NT2/D1 (cell line): Measurements from ENCODE around the gene CDK16.
"Not testable (repeated sequence)": the region's sequence is repeated elsewhere in the genome, so short reads cannot be mapped to it uniquely, and the experiment has no call there.

ENCODE experiments used
- DNase-seq: peaks from one replicate; pipeline ENCODE4 v3.0.0-alpha.2; 2011; ENCODE audit warnings: low read depth, low spot score
- H3K27me3 ChIP-seq: 2 replicates; pipeline ENCODE4 v1.6.0; 2011; ENCODE audit warnings: mild to moderate bottlenecking; ENCODE audit not compliant: insufficient read length, insufficient read depth
- H3K36me3 ChIP-seq: 2 replicates; pipeline ENCODE4 v1.6.1; 2011; ENCODE audit warnings: mild to moderate bottlenecking, low read length, mixed read lengths; ENCODE audit not compliant: insufficient read depth, insufficient read length
- H3K4me1 ChIP-seq: 2 replicates; pipeline ENCODE4 v1.5.1; 2011; ENCODE audit not compliant: insufficient read depth, insufficient read length
- H3K4me3 ChIP-seq: 2 replicates; pipeline ENCODE4 v1.5.1; 2011; ENCODE audit warnings: low read depth; ENCODE audit not compliant: insufficient read length
- H3K9ac ChIP-seq: 2 replicates; pipeline ENCODE4 v1.6.0; 2011; ENCODE audit warnings: low read depth; ENCODE audit not compliant: insufficient read length
- H3K9me3 ChIP-seq: 2 replicates; pipeline ENCODE4 v1.5.1; 2011; ENCODE audit warnings: mild to moderate bottlenecking, low read length; ENCODE audit not compliant: insufficient read depth
- SUZ12 ChIP-seq: IDR thresholded peaks from 2 replicates; pipeline ENCODE4 v1.6.1; 2011; ENCODE audit not compliant: insufficient read length, insufficient read depth; ENCODE audit errors: extremely low read depth
- YY1 ChIP-seq: IDR thresholded peaks from 2 replicates; pipeline ENCODE4 v1.6.1; 2011; ENCODE audit not compliant: insufficient read length, insufficient read depth
- ZNF274 ChIP-seq: IDR thresholded peaks from 2 replicates; pipeline ENCODE4 v1.6.1; 2011; ENCODE audit warnings: mild to moderate bottlenecking, low read depth, low read length

Gene CDK16

DNA sequence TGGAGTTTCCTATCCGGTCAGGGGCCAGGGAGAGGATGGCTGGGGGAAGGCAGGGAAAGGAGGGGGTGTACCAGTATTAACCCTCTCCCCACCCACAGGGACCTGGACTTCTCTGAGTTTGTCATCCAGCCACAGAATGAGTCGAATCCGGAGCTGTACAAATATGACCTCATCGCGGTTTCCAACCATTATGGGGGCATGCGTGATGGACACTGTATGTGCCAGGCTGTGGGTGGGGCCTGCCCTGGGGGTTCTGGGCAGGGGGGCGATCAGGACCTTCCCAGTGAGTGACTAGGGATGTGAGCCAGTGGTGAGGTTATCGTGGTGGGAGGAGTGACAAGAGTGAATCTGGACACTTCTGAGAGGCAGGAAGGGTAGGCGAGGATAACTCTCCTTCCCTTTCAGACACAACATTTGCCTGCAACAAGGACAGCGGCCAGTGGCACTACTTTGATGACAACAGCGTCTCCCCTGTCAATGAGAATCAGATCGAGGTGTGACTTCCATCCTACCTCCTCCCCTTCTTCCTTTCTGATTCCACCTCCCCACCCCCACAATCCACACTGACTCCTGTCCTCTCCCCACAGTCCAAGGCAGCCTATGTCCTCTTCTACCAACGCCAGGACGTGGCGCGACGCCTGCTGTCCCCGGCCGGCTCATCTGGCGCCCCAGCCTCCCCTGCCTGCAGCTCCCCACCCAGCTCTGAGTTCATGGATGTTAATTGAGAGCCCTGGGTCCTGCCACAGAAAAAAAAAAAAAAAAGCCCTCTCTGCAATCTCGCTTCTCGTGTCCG, 28.9 kb downstream of the CDK16 start:
- Histone ChIP-seq H3K9ac (no peak overlapping the region), H3K36me3 (peaks cover 62% of the 10 kb centered on the region), H3K4me1 (no peaks in the 10 kb centered on the region), H3K4me3 (no peak overlapping the region), H3K27me3 (no peaks in the 10 kb centered on the region), H3K9me3 (no peaks in the 10 kb centered on the region)
- no peak for DNase-seq
- TF ChIP-seq SUZ12 (no peak), ZNF274 (no peak), YY1 (no peak)

DNA sequence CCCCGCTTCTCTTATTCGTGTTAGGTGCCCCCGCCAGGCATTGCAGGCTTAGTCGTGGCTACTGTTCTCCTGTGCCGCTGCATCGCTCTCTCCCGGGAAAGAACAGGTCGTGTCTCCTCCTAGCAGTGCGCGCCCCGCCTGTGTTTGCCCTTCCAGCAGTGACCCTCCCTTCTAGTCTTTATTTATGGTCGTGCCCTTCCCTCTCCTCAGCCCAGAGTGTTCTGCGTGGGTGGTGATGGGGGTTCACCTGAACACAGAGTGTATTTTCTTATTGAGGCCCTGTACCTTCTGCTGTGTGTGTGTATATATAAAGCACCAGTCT, 29.5 kb downstream of the CDK16 start:
- no peaks in the 10 kb centered on the region for H3K9me3 ChIP-seq
- no peak overlapping the region for H3K4me3 ChIP-seq
- TF ChIP-seq ZNF274, result no peak
- TF ChIP-seq YY1, result no peak
- no peak for TF ChIP-seq SUZ12
- H3K9ac ChIP-seq, result no peak overlapping the region
- H3K4me1 ChIP-seq, result no peaks in the 10 kb centered on the region
- no peaks in the 10 kb centered on the region for H3K27me3 ChIP-seq
- DNase-seq, result no peak
- peaks cover 58% of the 10 kb centered on the region for H3K36me3 ChIP-seq

DNA sequence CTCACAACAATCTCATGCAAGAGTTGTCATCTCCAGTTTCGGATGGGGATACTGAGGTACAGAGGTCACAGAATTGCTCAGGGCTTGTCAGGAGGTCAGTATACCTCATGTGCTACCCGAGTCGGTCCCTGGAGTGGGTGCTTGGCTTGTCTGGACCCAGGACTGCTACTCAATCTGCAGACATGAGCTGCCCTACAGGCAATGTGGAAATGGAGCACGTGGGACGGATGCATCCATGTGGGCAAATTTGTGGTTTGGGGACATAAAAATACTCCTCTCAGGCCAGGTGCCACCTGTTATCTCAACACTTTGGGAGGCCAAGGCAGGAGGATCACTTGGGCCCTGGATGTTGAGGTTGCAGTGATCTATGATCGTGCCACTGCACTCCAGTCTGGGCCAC, 30.1 kb downstream of the CDK16 start:
- H3K27me3 ChIP-seq, result no peaks in the 10 kb centered on the region
- TF ChIP-seq ZNF274, result no peak
- no peak overlapping the region for H3K4me3 ChIP-seq
- H3K36me3 ChIP-seq, result peaks cover 54% of the 10 kb centered on the region
- no peak overlapping the region for H3K9ac ChIP-seq
- no peaks in the 10 kb centered on the region for H3K4me1 ChIP-seq
- H3K9me3 ChIP-seq, result no peaks in the 10 kb centered on the region
- no peak for DNase-seq

DNA sequence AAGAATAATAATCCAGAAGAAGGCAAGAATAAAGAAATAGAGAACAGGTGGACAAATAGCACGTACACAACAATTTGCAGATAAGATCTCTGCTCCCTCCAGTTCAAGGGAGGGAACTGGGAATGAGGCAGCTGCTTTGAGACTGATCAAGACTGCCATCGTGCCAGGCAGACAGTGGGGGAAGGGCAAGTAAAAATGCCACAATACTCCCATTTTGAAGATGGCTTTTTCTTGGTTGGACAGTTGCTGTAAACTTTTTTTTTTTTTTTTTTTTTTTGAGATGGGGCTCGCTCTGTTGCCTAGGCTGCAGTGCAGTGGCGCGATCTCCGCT, 31.5 kb downstream of the CDK16 start:
- no peak overlapping the region for H3K4me3 ChIP-seq
- H3K27me3 ChIP-seq, result no peaks in the 10 kb centered on the region
- H3K9me3 ChIP-seq, result no peaks in the 10 kb centered on the region
- no peak overlapping the region for H3K9ac ChIP-seq
- peaks cover 41% of the 10 kb centered on the region for H3K36me3 ChIP-seq
- TF ChIP-seq SUZ12 (no peak), YY1 (no peak), ZNF274 (no peak)
- DNase-seq, result no peak
- H3K4me1 ChIP-seq, result no peaks in the 10 kb centered on the region

DNA sequence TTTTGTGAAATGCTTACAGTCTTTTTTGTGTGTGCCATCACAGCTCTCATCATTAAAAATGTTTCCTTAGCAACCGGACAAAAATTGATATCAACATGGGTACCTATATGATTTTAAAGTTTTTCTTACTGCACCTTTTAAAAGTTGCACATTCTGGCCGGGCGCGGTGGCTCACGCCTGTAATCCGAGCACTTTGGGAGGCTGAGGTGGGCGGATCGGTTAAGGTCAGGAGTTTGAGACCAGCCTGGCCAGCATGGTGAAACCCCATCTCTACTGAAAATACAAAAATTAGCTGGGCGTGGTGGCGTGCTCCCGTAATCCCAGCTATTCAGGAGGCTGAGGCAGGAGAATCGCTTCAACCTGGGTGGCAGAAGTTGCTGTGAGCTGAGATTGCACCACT, 39.1 kb downstream of the CDK16 start:
- not testable (repeated sequence) for H3K4me1 ChIP-seq, H3K36me3 ChIP-seq, H3K27me3 ChIP-seq, DNase-seq, H3K9ac ChIP-seq, H3K4me3 ChIP-seq, H3K9me3 ChIP-seq

DNA sequence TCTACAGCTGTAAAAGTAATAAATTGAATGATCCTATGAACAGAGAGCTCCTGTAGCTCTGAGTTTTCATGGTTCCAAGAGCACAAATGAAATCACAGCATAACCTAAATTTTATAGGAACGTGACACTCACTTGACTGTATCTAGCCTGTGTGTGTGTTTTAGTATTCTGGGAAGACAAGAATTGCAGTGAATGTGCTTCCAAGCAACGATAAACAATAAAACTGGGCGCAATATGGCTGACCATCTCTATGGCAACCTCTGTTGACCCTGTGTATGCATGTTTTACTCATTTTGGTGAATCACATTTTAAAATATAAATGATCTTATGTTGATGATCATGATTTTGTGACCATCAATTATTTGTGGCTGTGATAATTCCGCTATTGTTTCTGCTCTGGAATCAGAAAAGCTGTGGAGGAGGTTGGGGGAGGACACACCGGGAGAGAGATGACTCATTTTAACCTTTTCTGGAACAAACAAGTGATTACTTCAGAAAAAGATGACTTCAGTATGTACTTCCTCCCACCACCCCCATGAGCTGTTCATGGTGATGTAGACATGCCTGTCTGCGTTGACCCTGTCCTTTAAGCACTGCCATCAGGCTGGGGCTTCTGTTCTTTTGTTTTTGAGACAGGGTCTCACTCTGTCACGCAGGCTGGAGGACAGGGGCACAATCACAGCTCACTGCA, 46.1 kb downstream of the CDK16 start:
- DNase-seq, result no peak
- no peak for TF ChIP-seq YY1
- TF ChIP-seq SUZ12, result no peak
- no peak for TF ChIP-seq ZNF274

DNA sequence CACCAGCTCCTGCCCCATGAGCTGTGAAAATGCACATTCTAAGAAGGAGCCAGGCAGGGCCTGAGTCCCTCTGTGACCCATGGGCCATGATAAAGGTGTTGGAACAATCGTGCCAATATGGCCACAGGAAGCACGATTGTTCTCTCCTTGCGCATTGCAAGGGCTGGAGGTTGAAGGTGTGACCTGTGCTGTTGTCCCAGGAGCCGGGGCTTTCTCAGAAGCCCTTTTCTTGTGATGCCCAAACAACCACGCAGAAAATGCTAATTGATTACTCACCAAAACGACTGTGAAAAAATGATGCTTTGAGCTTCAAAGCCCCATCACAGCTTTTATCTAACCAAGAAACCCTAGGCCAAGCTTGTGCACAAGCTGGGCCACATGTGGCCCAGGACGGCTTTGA, 48.2 kb downstream of the CDK16 start:
- Histone ChIP-seq H3K9me3 (no peaks in the 10 kb centered on the region), H3K4me1 (no peaks in the 10 kb centered on the region), H3K4me3 (no peak overlapping the region), H3K27me3 (no peaks in the 10 kb centered on the region), H3K9ac (no peak overlapping the region), H3K36me3 (no peaks in the 10 kb centered on the region)
- DNase-seq, result no peak
- no peak for TF ChIP-seq YY1

More for the DNA sequence above, 46.1 kb downstream of the CDK16 start:
- H3K9ac ChIP-seq, result no peak overlapping the region
- H3K9me3 ChIP-seq, result no peaks in the 10 kb centered on the region
- H3K4me1 ChIP-seq, result no peaks in the 10 kb centered on the region
- H3K36me3 ChIP-seq, result no peaks in the 10 kb centered on the region
- H3K27me3 ChIP-seq, result no peaks in the 10 kb centered on the region
- no peak overlapping the region for H3K4me3 ChIP-seq

DNA sequence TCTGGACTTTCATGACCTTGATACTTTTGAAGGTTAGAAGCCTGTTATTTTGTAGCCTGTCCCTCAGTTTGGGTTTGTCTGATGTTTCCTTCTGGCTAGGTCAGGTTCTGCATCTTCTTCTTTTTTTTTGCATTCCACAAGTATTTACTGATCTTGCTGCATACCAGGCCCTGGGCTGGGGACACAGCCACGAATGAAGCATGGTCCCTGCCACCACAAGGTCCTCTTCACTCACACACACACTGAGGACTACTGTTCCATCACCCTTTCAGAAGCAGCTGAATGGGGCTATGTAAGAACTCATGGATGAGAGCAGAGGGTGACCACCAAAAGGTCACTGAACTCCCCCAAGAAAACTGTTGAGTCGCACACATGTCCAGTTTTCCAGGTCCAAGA, 53.5 kb downstream of the CDK16 start:
- Histone ChIP-seq H3K27me3 (no peaks in the 10 kb centered on the region), H3K4me3 (no peak overlapping the region), H3K9ac (no peak overlapping the region), H3K9me3 (no peaks in the 10 kb centered on the region), H3K4me1 (no peaks in the 10 kb centered on the region), H3K36me3 (no peaks in the 10 kb centered on the region)
- DNase-seq, result no peak
- TF ChIP-seq YY1 (no peak), SUZ12 (no peak), ZNF274 (no peak)
